ENCODE measurements around the gene SYT1.

- TF ChIP-seq POLR2A (IDR thresholded peaks at IDR 0.05; ENCODE audit: low read depth): no peak
- TF ChIP-seq, protein P1, sequence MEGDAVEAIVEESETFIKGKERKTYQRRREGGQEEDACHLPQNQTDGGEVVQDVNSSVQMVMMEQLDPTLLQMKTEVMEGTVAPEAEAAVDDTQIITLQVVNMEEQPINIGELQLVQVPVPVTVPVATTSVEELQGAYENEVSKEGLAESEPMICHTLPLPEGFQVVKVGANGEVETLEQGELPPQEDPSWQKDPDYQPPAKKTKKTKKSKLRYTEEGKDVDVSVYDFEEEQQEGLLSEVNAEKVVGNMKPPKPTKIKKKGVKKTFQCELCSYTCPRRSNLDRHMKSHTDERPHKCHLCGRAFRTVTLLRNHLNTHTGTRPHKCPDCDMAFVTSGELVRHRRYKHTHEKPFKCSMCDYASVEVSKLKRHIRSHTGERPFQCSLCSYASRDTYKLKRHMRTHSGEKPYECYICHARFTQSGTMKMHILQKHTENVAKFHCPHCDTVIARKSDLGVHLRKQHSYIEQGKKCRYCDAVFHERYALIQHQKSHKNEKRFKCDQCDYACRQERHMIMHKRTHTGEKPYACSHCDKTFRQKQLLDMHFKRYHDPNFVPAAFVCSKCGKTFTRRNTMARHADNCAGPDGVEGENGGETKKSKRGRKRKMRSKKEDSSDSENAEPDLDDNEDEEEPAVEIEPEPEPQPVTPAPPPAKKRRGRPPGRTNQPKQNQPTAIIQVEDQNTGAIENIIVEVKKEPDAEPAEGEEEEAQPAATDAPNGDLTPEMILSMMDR (IDR thresholded peaks at IDR 0.05): no peak
These were observed 491.6 kb downstream of the SYT1 start for GRCh38 chr12:79356216-79356615.
